Limb (tissue), 2 donors: ENCODE measurements around the gene PRSS57.
A peak's percentile ranks its signal among the peaks of the same experiment; 100 is the strongest.

Experiments
- DNase-seq, 2 donors: peaks; one replicate each; pipeline ENCODE4 v3.0.0-alpha.2; 2016; ENCODE audit errors: extremely low spot score in 2 of 2

The PRSS57 gene

DNA sequence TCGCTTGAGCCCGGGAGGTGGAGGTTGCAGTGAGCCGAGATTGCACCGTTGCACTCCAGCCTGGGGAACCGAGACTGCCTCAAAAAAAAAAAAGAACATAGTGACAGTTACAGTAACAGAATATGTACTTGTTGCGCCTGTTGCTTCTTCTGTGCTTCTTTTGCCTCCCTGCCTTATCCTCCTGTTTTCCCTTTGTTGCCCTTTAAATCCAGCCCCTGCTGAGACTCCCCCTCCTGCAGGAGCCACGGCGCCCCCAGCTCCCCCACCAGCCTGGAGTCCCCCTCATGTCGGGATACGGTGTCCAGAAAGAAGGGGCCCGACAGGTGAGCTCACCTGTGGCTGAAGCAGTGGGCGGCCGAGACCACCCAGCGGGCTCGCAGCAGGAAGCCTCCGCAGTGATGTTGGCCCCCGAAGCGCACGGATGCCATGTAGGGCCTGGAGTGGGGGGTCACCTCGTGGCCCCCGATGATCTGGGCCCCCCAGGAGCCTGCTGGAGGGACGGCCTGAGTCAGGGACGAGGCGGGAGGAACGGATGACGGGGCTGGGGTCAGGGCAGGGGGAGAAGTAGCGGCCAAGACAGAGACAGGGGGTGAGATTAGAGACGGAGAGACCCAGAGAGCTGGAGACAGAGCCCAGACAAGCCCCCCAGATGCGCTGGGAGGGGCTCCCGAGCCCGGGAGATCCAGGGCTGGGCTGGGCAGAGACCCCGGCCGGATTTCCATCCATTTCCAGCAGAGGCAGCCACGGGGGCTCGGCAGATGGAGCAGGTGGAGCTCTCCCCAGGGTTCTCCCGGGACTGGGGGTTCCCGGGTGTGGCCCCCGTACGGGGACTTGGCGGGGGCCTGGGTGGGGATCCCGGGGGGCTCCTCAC lies 536 bp downstream of the PRSS57 start:
- no peak for DNase-seq

DNA sequence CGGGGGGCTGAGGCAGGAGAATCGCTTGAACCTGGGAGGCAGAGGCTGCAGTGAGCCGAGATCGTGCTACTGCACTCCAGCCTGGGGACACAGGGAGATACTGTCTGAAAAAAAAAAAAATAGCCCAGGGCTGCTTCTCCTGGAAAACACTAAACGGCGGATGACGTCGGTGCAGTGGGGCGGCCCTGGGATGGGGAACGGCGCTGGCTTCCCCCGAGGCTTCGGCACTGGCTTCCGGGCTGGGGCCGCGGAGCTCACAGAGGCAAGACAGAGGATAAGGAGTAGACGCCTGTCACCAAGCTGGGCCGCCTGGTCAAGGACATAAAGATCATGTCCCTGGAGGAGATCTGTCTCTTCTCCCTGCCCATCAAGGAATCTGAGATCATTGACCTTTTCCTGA lies 5.0 kb downstream of the PRSS57 start:
- no peak for DNase-seq

GRCh38 chr19:688992-689391 lies 6.3 kb downstream of the PRSS57 start:
- DNase-seq, result no peak

DNA sequence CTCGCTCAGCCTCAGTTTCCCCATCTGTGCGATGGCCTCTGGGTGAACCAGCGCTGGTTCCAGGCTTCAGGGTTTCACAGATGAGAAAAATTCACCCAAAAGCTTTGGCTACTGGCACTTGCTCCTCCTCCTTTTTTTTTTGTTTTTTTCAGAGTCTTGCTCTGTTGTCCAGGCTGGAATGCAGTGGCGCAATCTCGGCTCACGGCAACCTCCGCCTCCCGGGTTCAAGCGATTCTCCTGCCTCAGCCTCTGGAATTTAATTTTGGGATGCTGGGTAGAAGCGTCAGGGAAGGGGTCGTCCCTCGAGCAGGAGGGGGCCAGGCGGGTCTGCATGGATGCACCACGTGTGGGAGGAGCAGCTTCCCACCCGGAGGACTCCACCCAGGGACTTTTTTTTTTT lies 7.0 kb downstream of the PRSS57 start:
- DNase-seq, result no peak

- DNase-seq, result no peak
These were observed 7.6 kb downstream of the PRSS57 start for GRCh38 chr19:687569-688166.

GRCh38 chr19:686589-687297 lies 8.5 kb downstream of the PRSS57 start:
- no peak for DNase-seq

- DNase-seq, result no peak
These were observed 9.8 kb downstream of the PRSS57 start for GRCh38 chr19:685454-685931.

DNA sequence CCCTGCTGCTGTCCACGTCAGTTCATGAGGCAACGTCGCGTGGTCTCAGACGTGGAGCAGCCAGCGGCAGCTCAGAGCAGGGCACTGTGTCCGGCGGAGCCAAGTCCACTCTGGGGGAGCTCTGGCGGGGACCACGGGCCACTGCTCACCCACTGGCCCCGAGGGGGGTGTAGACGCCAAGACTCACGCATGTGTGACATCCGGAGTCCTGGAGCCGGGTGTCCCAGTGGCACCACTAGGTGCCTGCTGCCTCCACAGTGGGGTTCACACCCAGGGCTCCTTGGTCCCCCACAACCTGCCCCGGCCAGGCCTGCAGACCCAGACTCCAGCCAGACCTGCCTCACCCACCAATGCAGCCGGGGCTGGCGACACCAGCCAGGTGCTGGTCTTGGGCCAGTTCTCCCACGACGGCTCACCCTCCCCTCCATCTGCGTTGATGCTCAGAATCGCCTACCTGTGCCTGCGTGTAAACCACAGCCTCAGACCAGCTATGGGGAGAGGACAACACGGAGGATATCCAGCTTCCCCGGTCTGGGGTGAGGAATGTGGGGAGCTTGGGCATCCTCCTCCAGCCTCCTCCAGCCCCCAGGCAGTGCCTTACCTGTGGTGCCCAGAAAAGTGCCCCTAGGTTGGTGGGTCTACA lies 12.5 kb downstream of the PRSS57 start:
- no peak for DNase-seq

- DNase-seq, result no peak
These were observed 13.9 kb downstream of the PRSS57 start for GRCh38 chr19:681029-682019.

DNA sequence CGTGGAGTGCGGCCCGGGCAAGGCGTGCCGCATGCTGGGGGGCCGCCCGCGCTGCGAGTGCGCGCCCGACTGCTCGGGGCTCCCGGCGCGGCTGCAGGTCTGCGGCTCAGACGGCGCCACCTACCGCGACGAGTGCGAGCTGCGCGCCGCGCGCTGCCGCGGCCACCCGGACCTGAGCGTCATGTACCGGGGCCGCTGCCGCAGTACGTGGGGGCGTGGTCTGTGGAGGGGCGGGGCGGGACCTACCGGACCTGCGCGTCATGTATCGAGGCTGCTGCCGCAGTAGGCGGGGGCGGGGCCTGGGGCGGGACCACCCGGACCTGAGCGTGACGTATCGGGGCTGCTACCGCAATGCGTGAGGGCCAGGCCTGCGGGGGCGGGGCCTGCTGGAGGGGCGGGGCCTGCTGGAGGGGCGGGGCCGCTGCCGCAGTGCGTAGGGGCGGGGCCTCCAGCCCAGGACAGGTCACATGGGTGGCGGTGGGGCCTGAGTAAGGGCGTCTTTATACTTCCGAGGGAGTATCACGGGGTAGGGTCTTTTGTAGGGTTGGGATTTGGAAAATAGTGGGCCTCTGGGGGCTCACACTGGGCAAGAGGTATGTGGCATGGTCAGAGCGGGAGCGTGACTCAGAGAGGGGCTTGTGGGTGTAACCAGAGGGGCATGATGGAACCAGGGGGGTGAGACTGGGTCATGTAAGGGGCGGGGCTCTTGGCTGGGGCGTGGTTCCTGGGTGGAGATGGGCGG lies 14.8 kb downstream of the PRSS57 start:
- peak; percentile 95 to 100 for DNase-seq

DNA sequence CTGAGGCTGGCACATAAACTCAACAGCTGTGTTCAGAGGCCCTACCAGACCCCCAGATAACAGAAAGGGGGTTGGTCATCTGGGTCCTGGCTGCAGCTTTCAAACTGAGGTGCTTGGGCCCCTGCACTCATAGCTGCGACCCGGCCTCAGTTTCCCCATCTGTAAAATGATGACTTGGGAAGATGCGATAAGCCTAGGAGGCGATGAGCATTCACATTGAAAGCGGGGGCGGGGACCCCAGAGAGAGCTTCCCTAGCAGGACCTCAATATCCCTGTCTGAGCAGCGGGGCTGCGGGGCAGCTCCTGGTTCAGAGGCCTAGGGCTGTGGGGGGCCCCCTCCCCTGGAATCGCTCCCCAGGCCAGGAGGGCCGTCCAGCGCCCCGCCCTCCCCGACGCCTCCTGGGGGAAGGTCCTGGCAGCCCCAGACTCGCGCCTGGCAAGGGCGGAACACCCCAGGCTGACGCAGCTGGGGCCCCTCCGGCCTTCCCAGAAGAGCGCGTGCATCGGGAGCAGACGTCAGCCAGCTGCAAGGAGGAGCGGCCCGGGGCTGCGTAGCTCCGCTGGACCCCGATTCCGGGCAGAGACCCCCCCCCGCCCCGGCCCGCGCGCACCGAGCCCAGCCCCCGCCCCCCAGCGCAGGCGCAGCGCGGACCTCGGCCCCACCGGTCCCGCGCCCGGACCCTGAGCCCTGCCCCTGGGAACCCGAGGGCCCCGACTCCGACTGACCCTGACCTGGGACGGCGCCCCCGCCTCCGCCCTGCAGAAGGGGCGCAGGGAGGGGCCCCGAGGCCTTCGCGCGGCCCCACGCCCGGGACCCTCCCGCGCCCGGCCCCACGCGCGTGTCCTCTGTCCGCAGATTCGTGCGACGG lies 15.6 kb downstream of the PRSS57 start:
- peak; percentile 82 to 88 for DNase-seq

GRCh38 chr19:678791-679388 lies 16.4 kb downstream of the PRSS57 start:
- DNase-seq, result peak in 1 of 2 donors; percentile 50

- DNase-seq, result peak in 1 of 2 donors; percentile 31
These were observed 17.4 kb downstream of the PRSS57 start for GRCh38 chr19:677601-678436.

- DNase-seq, result peak in 1 of 2 donors; percentile 75
These were observed 18.1 kb downstream of the PRSS57 start for GRCh38 chr19:677201-677600.

GRCh38 chr19:676339-677105 lies 18.7 kb downstream of the PRSS57 start, which contains the start of gene FSTL3:
TSS of gene FSTL3 (plus strand) at chr19:676392. CDS start at chr19:676424, 32 bp downstream.
- peak in 1 of 2 donors; percentile 69 for DNase-seq

GRCh38 chr19:676007-676338 lies 19.3 kb downstream of the PRSS57 start:
- DNase-seq, result no peak
